NK-92 (cell line): ENCODE data around the gene PACC1.
"Not testable (repeated sequence)": the region's sequence is repeated elsewhere in the genome, so short reads cannot be mapped to it uniquely, and the experiment has no call there.

Source experiments
- DNase-seq: peaks from one replicate; lab custom pipeline; 2025; ENCODE audit not compliant: unreplicated experiment; lab: John Stamatoyannopoulos, UW

The PACC1 gene

DNA sequence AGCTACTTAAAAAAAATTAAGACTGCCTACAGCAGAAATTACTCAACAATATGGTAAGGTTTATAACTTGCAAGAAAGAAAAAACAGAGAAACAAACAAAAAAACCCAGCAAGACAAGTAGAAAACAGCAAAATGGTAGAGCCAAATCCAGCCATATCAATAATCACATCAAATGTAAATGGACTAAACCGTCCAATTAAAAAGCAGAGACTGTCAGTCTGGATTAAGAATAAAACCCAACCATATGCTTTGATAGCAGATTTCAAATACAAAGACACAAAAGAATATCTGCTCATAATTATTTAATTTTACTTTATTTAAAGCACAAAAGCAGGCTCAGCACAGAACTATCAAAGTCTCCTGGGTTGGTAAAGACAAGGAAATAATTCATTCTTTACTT is 17.5 kb downstream of the PACC1 start:
- DNase-seq, result no peak

DNA sequence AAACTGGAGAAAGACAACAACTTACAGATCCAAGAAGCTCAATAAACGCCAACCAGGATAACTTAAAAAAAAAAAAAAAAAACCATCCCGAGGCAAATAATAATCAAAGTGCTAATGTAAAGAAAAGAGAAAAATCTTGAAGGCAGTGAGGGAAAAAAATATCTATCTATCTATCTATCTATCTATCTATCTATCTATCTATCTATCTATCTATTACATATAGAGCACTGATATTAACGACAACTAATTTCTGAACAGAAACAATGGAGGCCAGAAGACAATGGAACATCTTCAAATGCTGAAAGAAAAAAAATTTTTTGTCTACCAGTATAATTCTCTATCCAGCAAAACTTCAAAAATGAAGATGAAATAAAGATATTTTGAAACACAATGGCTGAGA is 18.0 kb downstream of the PACC1 start:
- no peak for DNase-seq

DNA sequence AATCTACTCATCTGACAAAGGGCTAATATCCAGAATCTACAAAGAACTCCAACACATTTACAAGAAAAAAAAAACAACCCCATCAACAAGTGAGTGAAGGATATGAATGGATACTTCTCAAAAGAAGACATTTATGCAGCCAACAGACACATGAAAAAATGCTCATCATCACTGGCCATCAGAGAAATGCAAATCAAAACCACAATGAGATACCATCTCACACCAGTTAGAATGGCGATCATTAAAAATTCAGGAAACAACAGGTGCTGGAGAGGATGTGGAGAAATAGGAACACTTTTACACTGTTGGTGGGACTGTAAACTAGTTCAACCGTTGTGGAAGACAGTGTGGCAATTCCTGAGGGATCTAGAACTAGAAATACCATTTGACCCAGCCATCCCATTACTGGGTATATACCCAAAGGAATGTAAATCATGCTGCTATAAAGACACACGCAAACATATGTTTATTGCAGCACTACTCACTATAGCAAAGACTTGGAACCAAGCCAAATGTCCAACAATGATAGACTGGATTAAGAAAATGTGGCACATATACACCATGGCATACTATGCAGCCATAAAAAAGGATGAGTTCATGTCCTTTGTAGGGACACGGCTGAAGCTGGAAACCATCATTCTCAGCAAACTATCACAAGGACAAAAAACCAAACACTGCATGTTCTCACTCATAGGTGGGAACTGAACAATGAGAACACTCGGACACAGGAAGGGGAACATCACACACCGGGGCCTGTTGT is 18.8 kb downstream of the PACC1 start:
- DNase-seq, result not testable (repeated sequence)

DNA sequence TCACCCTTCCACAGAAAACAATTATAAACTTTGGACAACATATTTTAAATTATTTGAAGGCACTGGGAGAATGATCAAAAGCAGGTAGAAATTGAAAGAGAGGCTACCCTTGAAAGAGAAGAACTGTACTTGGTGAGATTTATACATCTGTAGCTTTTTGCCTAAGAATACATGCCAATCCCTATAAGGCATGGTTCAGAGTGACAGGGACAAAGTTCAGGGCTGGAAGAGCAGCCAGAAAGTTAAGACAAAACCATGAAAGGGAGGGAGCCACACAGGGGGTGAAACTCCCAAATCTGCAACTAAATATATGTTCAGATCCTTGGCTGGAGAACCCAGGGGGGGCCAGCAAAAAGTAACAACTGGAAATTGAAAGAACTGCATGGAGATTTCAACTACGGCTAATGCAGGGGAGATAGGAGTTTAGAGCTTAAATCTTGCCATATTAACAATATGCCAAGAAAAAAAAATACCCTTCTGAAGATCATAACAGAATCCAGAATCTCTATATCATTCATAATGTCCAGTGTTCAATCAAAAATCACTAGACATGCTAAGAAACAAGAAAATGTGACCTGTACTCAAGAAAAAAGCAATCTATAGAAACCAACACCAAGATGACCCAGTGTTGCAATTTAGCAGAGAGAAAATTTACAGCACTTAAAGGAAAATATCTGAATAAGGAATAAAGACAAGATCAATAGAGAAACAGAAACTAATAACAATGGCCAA is 25.5 kb downstream of the PACC1 start:
- no peak for DNase-seq

DNA sequence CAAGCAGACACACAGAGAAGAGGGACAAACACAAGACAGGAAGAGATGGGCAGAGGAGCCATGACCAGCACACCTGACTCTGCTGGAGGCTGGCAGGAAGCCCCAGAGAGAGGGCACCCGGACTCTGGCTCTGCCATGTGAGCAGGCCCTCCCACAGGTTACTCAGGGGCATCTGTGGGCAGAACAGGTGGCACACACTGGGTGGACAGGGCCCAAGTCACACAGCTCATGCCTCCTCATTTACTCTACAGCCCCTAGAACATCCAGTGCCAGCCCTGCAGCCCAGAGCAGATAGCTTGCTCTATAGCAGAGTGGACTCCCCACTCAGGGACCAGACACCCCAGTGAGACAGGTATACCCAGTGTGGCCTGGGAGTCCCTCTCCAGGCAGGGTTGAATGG is 28.7 kb downstream of the PACC1 start:
- no peak for DNase-seq

DNA sequence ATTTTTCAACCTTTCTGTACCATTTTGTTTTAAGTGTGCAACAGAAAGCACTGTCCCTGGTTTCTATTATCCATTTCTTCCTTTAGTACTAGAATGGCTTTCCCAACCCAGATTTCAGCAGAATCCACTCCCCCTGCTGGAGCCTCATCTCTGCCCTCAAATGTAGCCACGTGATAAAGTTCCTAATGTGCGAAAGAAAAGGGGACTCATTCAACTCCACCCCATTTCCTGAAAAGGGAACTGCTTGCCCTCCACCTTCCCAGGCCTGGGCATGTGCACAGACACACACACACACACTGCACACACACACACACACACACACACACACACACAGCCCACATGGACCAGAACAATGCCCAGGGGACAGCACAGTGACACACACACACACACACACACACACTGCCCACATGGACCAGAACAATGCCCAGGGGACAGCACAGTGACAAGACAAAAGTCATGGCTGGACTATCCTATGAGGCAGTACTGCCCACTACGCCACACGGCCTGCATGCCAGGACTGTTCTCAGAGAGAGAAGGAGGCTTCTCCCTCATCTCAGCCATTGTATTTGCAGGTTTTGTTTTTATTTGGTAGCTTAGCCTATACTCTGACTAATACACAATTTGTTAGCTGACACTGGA is 33.2 kb downstream of the PACC1 start:
- DNase-seq, result no peak

DNA sequence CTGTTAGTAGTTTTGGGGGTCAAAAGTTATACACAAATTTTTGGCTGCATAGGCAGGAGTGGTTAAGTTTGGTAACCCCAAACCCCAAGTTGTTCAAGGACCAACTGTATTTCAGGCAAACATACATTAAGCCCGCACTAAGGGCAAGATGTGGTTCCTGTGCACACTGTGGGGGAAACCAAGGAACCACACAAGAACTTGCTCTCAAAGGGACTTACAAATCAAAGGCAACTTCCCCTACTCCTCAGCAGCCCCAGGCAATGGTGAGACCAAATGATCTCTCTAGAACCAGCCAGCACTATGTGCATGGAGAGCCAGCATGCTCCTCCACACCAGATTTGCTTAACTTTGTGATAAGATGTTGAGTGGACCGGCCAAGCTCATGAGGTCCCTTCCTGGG is 35.3 kb downstream of the PACC1 start:
- no peak for DNase-seq

DNA sequence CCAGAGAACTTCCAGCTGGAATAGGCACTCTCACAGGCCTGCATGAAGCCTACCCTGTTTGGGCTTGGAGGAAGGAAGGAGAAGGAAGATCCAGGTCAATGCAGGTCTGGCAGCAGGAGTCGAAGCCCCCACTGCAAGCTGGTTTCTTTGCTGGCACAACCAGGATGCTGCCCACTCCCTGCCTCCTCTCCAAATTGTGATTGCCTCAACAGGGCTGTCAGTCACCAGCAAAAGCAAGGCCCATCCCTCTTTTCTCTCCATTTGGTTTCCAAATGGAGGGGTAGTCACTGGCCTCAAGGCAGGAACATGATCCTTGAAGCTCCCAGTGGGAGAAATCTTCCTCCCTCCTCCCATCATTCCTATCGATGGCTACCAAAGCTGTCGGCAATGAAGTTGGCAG is 37.0 kb downstream of the PACC1 start:
- DNase-seq, result no peak

DNA sequence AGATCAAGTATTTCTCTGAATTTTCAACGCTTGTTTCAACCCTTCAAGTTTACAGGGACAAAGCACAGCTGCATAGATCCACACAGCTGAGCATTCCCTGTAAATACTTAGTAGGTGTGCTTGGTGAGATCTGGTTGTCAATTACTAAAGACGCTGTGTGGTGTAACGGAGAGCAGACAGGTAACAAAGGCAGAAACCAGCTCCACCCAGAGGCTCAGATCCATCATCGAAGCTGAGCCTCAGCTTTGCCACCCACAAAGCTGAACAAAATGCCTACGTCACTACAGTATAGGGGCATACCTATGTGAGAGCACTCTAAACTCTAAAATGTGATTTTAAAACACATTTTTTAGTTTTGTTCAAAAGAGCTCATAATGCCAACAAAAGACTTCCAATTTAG is 38.7 kb downstream of the PACC1 start:
- DNase-seq, result no peak

DNA sequence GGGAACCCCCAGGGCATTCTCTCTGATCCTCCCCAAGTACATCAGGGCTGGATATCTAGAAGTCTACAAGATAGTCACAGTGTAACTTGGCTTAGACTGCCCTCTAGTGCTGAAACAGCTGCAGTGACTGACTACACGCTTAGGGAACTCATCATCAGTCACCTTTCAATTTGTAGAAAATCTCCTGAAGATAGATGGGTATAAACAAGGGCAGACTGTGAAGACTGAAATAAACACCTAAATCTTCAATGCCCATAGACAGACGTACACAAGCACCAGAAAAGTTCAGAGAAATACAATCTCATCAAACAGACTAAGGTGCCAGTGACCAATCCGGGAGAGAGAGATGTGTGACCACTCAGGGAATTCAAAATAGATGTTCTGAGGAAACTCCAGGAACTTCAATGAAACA is 46.6 kb downstream of the PACC1 start:
- no peak for DNase-seq

DNA sequence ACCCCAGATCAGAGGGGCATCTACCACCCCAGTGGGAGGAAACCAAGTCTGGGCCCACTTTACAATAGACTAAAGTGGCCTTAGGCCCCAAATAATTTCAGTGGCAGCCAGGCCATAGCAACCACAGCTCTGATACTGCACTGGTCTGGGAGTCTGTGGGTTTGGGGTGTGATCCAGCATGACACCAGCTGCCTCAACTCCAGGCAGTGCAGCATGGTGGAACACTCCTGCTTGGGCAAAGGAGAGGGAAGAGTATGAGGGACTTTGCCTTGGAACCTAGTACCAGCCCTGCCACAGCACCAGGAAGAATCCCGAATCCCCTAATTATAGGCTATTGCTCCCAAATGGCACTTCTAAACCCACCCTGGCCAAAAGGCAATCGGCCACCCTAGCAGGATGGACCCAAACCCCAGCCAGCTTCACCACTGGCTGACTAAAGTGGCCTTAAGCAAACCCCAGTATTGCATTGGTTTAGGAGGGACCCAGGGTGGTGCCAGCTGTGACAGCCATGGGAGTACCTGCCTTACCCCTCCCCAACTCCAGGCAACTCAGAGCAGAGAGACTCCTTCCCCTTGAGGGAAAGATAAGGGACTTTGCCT is 47.1 kb downstream of the PACC1 start:
- DNase-seq, result no peak

DNA sequence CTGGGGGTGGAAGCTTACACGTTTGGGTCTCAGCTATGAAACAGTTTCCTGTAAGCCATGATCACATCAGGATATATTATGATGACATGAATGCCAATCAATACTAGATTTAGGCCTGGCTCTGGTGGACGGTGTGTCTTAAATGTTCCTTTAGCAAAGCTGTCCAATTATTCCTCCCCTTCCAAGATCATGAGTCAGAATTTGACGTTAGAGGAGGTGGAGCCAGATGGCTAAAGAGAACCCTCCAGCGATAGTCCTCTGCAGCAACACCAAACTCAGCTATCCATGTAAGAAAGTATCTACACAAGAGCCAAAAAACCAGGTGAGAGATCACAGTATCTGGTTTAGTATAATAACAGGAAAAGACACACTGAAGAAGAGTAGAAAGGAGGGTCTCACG is 47.8 kb downstream of the PACC1 start:
- DNase-seq, result no peak

DNA sequence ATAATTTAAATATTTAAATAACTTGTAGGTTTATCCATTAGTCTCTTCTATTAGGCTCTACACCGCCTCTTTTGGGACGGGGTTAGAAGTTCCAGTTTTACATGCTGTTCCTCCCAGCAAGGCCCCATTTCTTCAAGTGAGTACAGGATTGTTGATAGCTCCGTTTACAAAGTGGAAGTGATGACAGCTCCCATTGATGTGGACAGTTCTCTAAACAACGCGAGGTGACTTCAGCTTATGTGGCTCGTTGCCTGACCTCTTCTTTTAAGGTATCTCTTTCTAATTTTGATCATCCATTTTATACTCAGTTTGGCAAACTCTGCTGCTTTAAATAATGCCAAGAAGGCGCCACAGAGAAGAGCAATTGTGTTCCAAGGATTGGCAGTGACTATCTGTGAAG is 49.7 kb downstream of the PACC1 start:
- no peak for DNase-seq

DNA sequence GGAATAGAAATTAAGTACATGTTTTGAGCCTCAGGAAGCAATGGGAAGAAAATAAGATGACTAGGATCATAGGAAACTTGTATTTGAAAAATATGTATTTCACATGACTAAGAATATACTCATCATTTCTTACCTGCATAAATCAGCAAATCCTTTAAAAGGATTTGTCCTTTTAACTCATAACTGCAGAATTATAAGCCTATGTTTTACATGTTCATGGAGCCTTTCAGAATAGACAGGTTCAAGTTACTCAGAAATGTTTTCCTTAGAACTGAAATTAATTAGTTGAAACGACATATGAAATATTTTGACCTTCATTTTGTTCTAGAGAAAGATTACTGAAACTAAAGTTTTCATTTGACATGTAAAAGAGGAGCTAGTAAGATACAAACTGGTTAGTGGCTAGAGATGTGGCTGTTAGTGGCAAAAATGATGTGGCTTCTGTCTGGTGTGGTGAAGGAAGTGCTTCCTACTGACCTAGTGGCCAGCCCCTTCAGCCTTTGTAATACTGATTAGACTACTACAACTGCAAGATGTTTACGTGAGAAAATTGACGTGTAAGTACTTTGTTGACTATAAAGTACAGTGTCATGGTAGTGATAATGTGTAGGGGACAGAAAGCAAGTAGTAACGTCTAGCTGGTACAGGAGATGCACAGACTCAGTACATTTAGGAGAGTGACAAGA is 54.7 kb downstream of the PACC1 start:
- DNase-seq, result no peak

DNA sequence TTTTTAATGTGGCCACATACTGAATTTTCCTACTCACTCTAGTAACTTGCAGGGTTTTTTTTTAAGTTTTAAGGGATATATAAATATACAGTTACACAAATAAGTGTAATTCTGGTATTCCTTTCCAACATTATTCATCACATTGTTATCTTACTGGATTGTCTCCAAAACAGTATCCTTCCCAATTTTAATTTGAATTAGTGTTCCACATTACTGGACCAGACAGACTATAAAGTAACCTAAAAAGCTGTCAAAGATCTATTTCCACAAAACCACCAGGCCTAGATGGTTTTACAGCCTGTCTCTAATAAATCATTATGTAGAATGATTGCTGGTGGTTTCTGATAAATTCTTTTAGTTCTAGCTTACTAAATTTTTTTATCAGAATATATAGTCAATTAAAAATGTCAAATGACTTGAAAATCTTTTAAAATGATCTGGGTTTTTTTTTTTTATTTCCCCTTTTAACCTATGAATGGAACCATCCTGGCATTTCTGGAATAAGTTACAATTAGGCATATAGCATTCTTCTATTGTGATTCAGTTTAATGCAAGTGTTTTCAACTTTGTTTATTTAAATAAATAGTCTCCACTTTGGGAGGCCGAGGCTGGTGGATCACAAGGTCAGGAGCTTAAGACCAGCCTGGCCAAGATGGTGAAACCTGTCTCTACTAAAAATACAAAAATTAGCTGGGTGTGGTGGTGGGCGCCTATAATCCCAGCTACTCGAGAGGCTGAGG is 59.3 kb downstream of the PACC1 start:
- DNase-seq, result no peak

DNA sequence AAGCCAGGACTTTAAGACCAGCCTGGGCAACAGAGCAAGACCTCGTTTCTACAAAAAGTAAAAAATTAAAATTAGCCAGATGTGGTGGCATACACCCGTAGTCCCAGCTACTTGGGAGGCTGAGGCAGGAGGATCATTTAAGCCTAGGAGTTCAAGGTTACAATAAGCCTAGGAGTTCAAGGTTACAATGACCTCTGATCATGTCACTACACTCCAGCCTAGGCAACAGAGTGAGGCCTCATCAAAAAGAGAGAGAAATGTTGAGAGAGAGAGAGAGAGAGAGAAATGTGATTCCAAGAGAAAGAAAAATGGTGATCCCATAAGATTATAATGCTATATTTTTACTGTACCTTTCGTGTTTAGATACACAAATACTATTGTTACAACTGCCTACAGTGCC is 60.2 kb downstream of the PACC1 start:
- DNase-seq, result no peak

DNA sequence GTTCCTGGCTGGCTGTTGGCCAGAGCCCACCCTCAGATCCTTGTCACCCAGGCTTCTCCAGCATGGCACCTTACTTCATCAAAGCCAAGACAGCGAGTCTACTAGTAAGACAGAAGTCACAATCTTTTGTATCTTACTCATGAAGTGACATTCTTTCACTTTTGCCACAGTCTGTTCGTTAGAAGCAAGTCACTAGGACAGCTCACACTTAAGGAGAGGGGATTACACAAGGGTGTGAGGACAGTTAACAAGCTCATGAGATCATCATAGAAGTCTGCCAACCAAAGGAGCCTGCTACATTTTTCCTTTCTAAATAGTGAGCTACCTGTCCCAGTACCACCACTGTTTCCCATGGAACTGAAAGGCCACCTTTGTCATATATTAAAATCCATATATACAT is 61.5 kb downstream of the PACC1 start:
- no peak for DNase-seq

DNA sequence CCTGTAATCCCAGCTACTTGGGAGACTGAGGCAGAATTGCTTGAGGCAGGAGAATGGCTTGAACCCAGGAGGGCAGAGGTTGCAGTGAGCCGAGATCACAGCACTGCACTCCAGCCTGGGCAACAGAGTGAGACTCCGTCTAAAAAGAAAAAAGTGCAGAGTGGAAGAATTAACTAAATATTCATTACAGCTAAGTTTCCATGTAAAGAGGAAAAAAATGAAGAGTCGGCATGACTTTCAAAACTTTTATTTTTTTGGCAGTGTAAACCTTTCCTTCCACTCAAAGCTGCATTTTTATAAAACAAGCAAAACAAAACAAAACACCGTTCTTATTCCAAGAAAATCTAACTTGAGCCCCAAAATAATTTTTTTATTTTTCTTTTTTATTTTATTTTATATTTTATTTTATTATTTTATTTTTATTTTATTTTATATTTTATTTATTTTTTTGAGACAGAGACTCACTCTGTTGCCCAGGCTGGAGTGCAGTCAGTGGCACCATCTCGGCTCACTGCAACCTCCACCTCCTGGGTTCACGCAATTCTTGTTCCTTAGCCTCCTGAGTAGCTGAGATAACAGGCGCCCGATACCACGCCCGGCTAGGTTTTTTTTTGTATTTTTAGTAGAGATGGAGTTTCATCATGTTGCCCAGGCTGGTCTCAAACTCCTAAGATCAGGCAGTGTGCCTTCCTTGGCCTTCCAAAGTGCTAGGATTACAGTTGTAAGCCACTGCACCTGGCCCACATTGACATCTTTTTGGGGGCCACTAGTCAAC is 62.9 kb downstream of the PACC1 start:
- DNase-seq, result no peak

DNA sequence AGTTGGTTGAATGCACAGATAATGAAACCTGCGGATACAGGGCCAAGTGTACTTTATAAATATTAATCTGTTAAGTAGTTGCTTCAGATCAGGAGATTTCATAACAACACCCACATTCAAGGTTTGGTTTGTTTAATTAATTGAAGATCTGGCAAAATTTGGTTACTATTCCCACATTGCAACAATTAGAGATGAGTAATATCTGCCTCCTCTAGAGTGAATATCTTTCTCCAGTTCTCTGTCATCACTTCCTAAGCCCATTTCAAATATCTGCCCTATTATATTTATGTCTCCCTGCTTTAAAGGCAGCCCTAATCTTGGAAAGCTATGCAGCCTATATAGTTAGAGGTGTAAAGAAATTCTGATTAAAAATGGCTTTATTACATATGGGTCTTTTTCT is 68.1 kb downstream of the PACC1 start:
- DNase-seq, result no peak

DNA sequence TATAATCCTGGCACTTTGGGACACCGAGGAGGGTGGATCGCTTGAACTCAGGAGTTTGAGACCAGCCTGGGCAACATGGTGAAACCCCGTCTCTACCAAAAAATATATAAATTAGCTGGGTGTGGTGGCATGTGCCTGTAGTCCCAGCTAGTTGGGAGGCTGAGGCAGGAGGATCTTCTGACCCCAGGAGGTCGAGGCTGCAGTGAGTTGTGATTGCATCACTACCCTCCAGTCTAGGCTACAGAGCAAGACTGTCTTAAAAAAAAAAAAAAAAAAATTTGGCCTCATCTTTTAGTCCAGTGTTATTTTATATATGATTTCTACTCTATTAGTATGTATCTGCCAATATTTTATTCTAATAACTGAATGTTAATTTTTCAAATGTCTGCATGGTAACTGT is 69.8 kb downstream of the PACC1 start:
- DNase-seq, result no peak
